ENCODE data around the gene ADGRL3. TPM values are rescaled to one million over a fixed set of nuclear protein-coding genes. Genes with fewer than 3 reads are reported as not detected.

Gene ADGRL3
- total RNA-seq, 1 donor from 2014 or later: 6.1 TPM

DNA sequence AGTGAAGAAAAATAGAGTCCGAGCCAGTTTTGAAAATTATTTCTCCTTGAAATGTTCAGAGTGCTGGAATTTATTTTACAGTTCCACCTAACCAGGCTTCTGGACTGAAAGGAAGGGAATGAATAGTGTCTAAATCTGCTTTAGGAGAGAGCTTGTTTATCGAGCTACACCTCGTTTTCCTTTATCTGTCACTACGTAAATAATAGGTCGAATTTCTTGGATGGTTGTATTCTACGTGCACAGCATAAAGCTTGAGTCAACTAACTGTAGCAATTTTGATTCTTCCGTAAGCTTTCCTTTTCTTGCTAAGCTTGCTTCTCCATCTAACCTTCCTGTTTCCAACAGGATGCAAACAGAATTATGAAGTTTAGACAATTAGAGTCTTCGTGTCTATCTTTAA is 48.6 kb downstream of the ADGRL3 start:
- Histone ChIP-seq H3K9me3 (replicated peaks) (no peaks in the 10 kb centered on the region), H3K27me3 (ENCODE audit: low read depth) (no peaks in the 10 kb centered on the region), H3K27ac (replicated peaks) (no peak overlapping the region), H3K4me1 (peaks cover 3% of the 10 kb centered on the region), H3K4me3 (no peak overlapping the region), H3K36me3 (no peaks in the 10 kb centered on the region)
- DNase-seq: no peak
- intact Hi-C loops (cut with micrococcal nuclease): no loop called here
- TF ChIP-seq, protein P1, sequence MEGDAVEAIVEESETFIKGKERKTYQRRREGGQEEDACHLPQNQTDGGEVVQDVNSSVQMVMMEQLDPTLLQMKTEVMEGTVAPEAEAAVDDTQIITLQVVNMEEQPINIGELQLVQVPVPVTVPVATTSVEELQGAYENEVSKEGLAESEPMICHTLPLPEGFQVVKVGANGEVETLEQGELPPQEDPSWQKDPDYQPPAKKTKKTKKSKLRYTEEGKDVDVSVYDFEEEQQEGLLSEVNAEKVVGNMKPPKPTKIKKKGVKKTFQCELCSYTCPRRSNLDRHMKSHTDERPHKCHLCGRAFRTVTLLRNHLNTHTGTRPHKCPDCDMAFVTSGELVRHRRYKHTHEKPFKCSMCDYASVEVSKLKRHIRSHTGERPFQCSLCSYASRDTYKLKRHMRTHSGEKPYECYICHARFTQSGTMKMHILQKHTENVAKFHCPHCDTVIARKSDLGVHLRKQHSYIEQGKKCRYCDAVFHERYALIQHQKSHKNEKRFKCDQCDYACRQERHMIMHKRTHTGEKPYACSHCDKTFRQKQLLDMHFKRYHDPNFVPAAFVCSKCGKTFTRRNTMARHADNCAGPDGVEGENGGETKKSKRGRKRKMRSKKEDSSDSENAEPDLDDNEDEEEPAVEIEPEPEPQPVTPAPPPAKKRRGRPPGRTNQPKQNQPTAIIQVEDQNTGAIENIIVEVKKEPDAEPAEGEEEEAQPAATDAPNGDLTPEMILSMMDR (IDR thresholded peaks at IDR 0.05; ENCODE audit: borderline replicate concordance): no peak

DNA sequence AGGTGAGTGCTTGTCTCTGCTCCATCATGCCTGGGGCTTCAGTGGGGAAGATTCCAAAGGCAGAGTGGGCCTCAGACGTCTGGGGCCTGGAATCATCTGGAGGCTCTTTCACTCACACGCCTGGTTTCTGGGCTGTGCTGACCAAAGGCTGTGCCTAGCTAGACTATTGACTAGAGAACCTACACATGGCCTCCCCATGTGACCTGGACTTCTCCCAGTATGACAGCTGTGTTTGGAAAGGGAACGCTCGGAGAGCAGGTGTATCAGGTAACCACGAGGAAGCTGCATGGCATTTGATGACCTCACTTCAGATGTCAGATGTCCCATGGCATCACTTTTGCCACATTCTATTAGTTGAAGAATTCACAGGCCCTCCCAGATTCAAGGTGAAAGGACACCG is 51.0 kb downstream of the ADGRL3 start:
- H3K27ac ChIP-seq (replicated peaks): no peak overlapping the region
- TF ChIP-seq, protein P1 (IDR thresholded peaks at IDR 0.05; ENCODE audit: borderline replicate concordance): no peak
- H3K4me1 ChIP-seq: no peaks in the 10 kb centered on the region
- no peak for DNase-seq
- H3K27me3 ChIP-seq (ENCODE audit: low read depth): no peaks in the 10 kb centered on the region
- H3K4me3 ChIP-seq: no peak overlapping the region
- intact Hi-C loops (cut with micrococcal nuclease): no loop called here
- H3K36me3 ChIP-seq: no peaks in the 10 kb centered on the region
- H3K9me3 ChIP-seq (replicated peaks): no peaks in the 10 kb centered on the region

DNA sequence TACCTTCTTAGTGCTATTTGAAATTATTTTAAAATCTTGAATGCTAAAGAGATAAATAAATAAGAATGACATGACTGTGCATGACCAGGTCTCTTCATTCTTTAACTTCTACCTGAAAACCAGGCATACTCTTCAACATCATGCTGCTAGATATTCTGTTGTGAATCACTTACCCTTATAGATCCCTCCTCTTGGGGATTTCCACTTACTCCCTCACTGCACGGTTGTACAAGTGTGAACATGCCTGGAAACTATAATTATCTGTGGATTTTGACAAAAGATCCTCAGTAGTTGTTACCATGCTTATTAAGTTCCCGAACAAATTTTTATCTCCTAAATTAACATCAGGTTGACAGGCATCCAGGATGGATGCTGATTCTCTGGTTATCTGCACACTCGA is 54.3 kb downstream of the ADGRL3 start:
- no peaks in the 10 kb centered on the region for H3K36me3 ChIP-seq
- intact Hi-C loops (cut with micrococcal nuclease): no loop called here
- no peaks in the 10 kb centered on the region for H3K4me1 ChIP-seq
- no peaks in the 10 kb centered on the region for H3K27me3 ChIP-seq (ENCODE audit: low read depth)
- TF ChIP-seq, protein P1 (IDR thresholded peaks at IDR 0.05; ENCODE audit: borderline replicate concordance): no peak
- no peak overlapping the region for H3K27ac ChIP-seq (replicated peaks)
- no peaks in the 10 kb centered on the region for H3K9me3 ChIP-seq (replicated peaks)
- H3K4me3 ChIP-seq: no peak overlapping the region
- DNase-seq: no peak

DNA sequence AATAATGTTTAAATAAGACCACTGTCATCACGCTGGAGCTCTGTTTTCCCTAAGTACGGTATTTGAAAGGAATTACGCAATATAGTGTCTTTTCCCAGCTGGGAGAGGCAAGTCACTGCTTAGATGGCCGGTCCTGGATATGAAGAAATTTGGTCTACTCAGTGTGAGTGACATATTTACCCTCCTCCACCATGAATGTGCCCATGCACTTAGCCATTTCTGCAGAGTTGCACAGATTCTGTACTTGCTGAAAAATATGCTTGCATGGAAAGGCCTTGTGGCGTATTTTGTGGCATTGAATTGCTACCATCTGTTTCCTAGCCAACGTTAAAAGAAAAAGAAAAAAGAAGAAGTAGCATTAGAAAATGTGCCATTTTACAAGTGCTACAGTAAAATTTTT is 73.1 kb downstream of the ADGRL3 start:
- no peak for DNase-seq
- Histone ChIP-seq H3K27me3 (ENCODE audit: low read depth) (no peaks in the 10 kb centered on the region), H3K9me3 (replicated peaks) (no peaks in the 10 kb centered on the region), H3K4me1 (no peaks in the 10 kb centered on the region), H3K4me3 (no peak overlapping the region), H3K36me3 (no peaks in the 10 kb centered on the region), H3K27ac (replicated peaks) (peak overlapping the region; percentile 62)
- intact Hi-C loops (cut with micrococcal nuclease): no loop called here
- TF ChIP-seq, protein P1 (IDR thresholded peaks at IDR 0.05; ENCODE audit: borderline replicate concordance): no peak

DNA sequence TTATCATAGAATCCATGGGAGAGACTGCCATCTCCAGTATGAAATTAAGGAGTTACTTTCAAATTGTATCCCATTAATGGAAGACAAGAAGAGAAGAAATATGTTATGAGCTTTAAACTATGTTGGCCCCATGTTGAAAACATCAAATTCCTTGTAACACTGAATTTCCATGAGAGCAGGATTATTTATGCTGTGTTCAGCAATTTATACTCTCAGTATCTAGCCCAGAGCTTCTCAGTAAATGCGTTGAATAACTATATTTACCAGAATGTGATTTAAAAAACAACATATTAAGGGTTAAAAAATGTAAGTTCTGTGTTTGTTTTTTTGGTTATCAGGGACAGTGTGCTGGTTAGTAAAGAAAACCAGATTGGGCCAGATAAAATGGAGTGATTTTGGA is 74.2 kb downstream of the ADGRL3 start:
- Histone ChIP-seq H3K4me3 (no peak overlapping the region), H3K9me3 (replicated peaks) (no peaks in the 10 kb centered on the region), H3K36me3 (no peaks in the 10 kb centered on the region), H3K27ac (replicated peaks) (no peak overlapping the region), H3K4me1 (no peaks in the 10 kb centered on the region), H3K27me3 (ENCODE audit: low read depth) (no peaks in the 10 kb centered on the region)
- no peak for DNase-seq
- intact Hi-C loops (cut with micrococcal nuclease): no loop called here
- TF ChIP-seq, protein P1 (IDR thresholded peaks at IDR 0.05; ENCODE audit: borderline replicate concordance): no peak

DNA sequence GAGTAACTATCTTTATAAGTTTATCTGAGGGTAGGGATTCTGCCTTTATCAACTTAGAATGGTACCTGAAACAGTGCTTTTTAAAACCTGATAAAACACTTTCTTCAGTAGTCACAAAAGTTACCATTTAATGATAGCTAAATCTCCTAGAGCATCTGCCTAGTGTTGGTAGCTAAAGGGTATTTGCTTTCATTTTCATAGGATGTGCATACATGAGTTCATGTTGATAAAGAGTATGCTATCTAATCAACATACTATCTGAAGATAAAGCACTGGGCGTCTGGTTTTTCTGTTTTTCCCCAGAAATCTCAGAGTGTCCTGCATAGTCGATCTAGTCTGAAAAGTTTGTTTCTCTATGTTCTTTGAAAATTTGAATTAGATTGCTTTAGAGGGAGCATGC is 75.1 kb downstream of the ADGRL3 start:
- Histone ChIP-seq H3K4me3 (no peak overlapping the region), H3K9me3 (replicated peaks) (no peaks in the 10 kb centered on the region), H3K27me3 (ENCODE audit: low read depth) (no peaks in the 10 kb centered on the region), H3K27ac (replicated peaks) (no peak overlapping the region), H3K36me3 (no peaks in the 10 kb centered on the region), H3K4me1 (no peaks in the 10 kb centered on the region)
- TF ChIP-seq, protein P1 (IDR thresholded peaks at IDR 0.05; ENCODE audit: borderline replicate concordance): no peak
- no peak for DNase-seq
- intact Hi-C loops (cut with micrococcal nuclease): no loop called here
